Activated naive CD4-positive, alpha-beta T cell (primary cell): ENCODE results near the gene PCDH9.

Source experiments
- DNase-seq, 4 experiments: peaks; one replicate each; lab custom pipeline; 2025; lab: John Stamatoyannopoulos, UW

The PCDH9 gene

GRCh38 chr13:67161176-67161575 lies 69.0 kb downstream of the PCDH9 start:
- DNase-seq = no peak

GRCh38 chr13:67158903-67159302 lies 71.2 kb downstream of the PCDH9 start:
- no peak for DNase-seq

- no peak for DNase-seq
Measured at GRCh38 chr13:67156723-67157060, 73.4 kb downstream of the PCDH9 start.

DNA sequence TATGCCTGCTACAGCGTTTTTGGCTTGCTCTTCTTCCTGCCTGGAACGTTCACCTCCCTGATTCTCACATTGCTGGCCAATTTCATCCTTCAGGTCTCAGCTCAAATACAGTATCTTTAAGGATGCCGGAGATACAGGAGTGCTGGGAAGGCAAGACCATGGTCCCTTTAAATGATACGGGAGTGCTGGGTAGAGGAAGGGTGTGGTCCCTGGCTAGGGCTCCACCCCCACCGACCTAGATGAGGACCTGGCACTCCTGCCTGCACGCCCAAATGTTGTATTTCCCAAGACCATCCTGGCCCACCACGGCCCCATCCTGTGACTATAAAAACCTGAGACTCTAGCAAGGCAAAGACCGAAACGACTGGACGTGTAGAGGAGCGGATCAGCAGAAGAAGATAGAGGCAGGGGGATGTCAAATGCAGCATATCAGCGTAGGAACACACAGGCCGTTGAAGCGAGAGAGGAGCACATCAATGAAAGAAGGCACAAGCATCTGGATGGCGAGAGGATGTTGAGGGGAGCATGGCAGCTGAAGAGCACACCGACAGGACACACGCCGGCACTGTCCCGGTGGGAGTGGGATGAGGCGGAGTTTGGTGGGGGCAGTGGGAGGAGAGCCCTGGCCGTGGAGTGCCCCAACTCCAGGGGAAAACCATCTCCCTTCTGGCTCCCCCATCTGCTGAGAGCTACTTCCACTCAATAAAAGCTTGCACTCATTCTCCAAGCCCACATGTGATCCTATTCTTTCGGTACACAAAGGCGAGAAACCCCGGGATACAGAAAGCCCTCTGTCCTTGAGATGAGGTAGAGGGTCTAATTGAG lies 74.0 kb downstream of the PCDH9 start:
- no peak for DNase-seq

GRCh38 chr13:67152085-67152484 lies 78.1 kb downstream of the PCDH9 start:
- no peak for DNase-seq

- no peak for DNase-seq
Measured at GRCh38 chr13:67151652-67152051, 78.5 kb downstream of the PCDH9 start.

DNA sequence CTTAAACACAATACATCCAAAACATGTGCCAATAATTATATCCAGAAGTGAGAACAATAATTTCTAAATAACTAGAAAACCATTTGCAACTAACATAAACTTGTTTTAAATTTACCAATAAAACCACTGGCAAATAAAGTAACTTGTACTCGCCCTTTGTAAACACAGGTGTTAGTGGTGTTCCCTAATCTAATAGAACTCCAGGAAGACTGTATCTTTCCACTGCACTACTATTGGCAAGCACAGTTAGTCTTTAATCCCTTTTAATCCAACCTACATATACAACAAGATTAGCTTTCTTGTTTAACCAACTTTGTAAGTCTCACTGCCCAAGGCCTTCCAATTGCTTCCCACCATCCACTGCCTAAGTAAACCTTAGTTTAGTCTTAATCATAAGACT lies 79.5 kb downstream of the PCDH9 start:
- DNase-seq = no peak

GRCh38 chr13:67148161-67148571 lies 82.0 kb downstream of the PCDH9 start:
- DNase-seq = no peak

- no peak for DNase-seq
Measured at GRCh38 chr13:67147342-67148133, 82.6 kb downstream of the PCDH9 start.

DNA sequence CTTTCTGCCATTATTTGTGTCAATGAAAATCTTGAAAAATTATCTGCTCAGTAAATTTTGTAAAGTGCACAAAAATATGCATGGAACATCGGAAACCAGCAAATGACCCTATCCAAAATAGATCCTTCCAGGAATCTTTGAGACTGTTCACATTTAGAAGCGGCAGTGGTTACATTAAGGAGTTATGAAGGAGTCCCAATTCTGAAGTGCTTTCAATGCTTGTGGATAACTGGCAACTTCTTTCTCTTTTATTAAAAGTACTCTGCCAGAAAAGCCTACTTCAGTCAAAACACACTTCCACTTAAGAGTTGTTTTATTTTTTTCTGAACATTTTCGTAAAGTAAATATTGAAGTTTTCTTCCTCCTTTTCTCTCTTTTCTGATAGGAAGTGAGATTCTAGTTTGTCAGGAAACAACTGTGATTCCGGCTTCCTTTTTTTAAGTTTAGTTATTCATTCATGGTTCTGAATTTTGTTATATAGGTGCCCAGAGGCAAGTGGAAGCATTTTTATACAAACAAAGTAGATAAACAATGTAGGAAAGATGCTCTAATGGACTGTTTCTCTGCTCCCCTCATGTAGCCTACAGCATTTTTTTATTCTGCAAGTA lies 83.5 kb downstream of the PCDH9 start:
- no peak for DNase-seq

GRCh38 chr13:67145950-67146349 lies 84.2 kb downstream of the PCDH9 start:
- no peak for DNase-seq

DNA sequence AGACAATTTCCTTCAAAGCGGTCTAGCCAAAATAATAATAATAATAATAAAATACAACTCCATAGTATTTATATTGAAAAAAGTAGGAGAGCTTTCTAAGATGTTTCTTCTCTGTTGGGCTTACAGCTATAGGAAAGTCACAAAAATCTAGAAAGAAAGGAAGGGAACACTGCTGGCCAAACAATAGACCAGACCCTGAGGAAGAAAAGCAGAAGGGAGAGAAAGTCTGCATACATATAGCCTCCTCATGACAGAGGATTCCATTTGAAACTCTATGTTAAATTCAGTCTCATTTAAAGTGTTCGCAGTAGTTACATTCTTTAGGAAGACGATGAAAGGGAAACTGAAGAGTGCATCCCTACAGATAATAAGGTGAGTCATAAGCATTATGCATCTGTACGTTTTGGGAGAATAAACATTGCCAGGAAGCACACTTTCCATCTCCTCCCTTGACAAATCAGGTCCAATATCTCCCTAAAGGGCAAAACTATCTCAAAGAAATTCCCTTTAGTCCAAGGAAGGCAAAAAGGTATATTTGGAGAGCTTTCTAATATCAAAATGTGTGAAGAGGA lies 86.5 kb downstream of the PCDH9 start:
- no peak for DNase-seq

- DNase-seq = no peak
Measured at GRCh38 chr13:67140006-67140405, 90.1 kb downstream of the PCDH9 start.

DNA sequence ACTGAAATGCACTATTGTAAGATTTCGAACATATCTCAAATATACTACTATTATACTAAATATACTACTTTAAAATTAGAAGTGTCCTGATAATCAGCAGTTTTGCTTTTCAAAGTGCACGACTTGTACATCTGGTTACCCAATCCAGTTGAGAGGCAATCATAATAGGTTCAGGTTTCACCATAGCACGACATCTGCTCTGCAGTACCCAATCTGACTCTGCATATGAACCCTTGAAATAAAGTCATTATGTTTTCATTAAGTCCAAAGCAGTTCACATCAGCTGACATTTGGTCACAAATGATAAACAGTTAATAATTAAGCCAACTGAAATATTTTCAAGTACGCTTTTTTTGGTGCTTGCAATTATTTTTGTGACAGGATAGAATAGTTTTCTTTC lies 90.6 kb downstream of the PCDH9 start:
- DNase-seq = no peak

- DNase-seq = no peak
Measured at GRCh38 chr13:67138970-67139369, 91.2 kb downstream of the PCDH9 start.

DNA sequence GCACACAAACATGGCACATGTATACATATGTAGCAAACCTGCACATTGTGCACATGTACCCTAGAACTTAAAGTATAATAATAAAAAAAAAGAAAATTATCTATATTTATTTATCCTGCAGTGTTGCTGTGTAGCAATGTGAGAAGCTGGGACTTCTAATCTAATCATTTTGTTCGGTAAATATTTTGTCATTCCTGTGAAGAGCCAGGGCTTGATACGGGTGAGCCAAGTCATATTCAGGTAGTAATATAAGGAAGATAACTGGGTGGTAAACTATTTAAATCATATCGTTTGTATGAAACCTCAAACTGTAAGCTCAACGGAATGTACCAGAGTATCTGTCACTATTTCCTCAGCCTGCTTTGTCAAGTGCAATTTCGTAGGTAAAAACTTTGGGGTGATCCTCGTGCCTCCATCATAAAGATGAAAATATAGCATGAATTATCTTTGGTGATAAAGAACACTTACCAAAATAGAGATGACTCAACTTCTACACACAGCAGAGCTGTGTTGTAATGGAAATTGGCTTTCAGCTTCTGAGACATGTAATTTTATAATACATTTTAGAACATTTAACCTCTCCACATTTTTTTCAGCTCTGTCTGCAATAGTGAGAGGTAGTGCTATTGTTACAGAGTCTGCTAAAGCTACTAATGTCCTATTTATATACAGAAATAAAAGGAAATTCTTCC lies 92.9 kb downstream of the PCDH9 start:
- DNase-seq = no peak

DNA sequence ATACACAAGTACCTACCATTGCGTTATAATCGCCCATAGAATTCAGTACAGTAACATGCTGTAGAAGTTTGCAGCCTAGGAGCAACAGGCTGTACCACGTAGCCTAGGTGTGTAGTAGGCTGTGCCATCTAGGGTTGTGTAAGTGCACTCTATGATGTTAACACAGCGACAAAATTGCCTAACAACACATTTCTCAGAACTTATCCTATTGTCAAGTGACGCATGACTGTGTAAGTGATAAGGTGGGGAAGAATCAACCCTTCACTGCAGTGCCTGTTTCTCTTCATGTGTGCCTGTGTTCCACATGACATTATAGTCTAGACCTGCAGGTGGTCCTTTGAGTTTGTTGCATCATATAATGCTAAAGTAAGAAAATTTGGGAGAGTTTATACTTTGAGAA lies 94.0 kb downstream of the PCDH9 start:
- DNase-seq = no peak

GRCh38 chr13:67135356-67135755 lies 94.8 kb downstream of the PCDH9 start:
- DNase-seq = no peak

- DNase-seq = no peak
Measured at GRCh38 chr13:67134417-67135129, 95.6 kb downstream of the PCDH9 start.

DNA sequence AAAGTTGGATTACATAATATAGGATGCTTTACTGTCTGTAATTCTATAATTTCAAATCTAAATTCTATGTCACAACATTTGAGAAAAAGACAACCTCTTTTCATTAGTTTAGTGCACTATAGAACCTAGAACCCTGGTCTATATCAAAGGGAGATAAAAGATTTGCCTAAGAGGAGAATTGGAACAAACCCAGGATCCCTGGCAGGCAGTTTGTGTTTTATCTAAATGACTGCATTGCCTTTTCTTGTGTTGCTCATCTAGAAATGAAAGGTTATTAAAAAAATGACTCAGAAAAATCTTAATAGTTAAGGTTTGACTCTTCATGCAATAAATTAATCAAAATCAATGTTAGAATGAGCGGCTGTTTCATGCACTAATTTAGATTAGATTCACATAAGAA lies 96.7 kb downstream of the PCDH9 start:
- DNase-seq = no peak

DNA sequence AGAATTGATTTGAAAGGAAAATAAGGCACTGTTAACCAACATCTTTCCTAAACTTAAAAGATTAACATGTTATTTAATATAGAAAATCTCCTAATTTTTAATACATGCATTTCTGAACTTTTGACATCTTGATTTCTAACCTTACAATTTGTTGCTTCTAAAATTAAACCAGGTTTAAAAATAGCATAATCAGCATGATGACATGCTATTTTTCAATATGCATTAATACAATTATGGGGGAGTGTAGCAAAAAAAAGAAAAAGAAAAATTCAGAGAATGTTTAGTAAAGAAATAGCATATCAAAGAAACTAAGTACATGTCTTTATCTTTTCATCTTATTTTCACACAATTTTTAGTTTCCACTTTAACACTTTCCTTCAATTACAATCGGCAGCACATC lies 98.7 kb downstream of the PCDH9 start:
- no peak for DNase-seq
